Breast epithelium (tissue), 3 donors: ENCODE data around the gene POLA1.

Experiments used
- CTCF ChIP-seq, 3 donors: fragments of 450-650 bp; IDR thresholded peaks; one replicate each; pipeline ENCODE4 v1.5.1; 2016 to 2017; ENCODE audit warnings: antibody characterized with exemption in 3 of 3, mild to moderate bottlenecking in 3 of 3, moderate library complexity in 3 of 3
- POLR2A ChIP-seq: fragments of 450-650 bp; IDR thresholded peaks from one replicate; pipeline ENCODE4 v1.6.1; 2016; ENCODE audit warnings: antibody characterized with exemption, mild to moderate bottlenecking, moderate library complexity
- POLR2AphosphoS5 ChIP-seq, 3 donors: sonication (generic); formaldehyde crosslinking; IDR thresholded peaks; one replicate each; pipeline ENCODE4 v1.6.1; 2017; ENCODE audit warnings: antibody characterized with exemption in 3 of 3

DNA sequence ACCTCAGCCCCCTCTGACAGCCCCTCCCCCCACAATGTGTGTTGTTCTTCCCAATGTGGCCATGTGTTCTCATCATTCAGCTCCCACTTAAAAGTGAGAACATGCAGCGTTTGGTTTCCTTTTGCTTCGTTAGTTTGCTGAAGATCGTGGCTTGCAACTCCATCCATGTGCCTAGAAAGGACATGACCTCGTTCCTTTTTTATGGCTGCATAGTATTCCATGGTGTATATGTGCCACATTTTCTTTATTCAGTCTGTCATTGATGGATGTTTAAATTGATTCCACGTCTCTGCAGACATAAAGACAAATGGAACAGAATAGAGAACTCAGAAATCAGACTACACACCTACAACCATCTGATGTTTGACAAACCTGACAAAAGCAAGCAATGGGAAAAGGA lies 276.1 kb downstream of the POLA1 start:
- TF ChIP-seq CTCF (IDR thresholded peaks at IDR 0.05) (no peak), POLR2A (no peak), POLR2AphosphoS5 (IDR thresholded peaks at IDR 0.05) (no peak)
